HG03159 (cell line): ENCODE results near the gene TRPV2.
"Not testable (repeated sequence)": the region's sequence is repeated elsewhere in the genome, so short reads cannot be mapped to it uniquely, and the experiment has no call there.

ENCODE experiments used
- ATAC-seq: cut with Tn5 transposase; IDR thresholded peaks from one replicate; pipeline ENCODE4 v1.9.1; 2021; ENCODE audit warnings: mild to moderate bottlenecking, moderate library complexity; ENCODE audit not compliant: unreplicated experiment

TRPV2 gene

GRCh38 chr17:16434662-16435061, 19.3 kb downstream of the TRPV2 start:
- ATAC-seq = no peak

GRCh38 chr17:16435925-16436886, 20.8 kb downstream of the TRPV2 start:
- ATAC-seq = no peak

- no peak for ATAC-seq
Measured at GRCh38 chr17:16437083-16437482, 21.7 kb downstream of the TRPV2 start.

DNA sequence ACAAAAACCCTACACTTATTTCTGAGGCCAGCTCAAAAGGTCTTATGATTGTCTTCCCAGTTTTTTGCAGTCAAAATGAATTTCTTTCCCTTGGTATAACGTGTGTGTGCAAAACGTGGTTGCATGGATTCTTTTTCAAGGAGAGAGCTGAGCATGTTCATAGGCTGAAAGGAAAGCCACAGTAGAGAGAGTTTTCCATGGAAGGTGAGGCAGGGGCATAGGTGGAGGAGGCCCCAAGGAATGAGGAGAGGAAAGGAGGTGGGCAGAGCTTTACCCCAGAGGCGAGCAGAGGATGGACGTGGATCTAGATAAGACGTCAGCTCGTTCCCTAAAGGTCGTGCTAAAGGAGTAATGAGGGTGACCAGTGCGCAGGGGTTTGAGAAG, 22.8 kb downstream of the TRPV2 start:
- peak; percentile 7 for ATAC-seq

GRCh38 chr17:16438557-16439302, 23.4 kb downstream of the TRPV2 start:
- ATAC-seq = peak; percentile 82

DNA sequence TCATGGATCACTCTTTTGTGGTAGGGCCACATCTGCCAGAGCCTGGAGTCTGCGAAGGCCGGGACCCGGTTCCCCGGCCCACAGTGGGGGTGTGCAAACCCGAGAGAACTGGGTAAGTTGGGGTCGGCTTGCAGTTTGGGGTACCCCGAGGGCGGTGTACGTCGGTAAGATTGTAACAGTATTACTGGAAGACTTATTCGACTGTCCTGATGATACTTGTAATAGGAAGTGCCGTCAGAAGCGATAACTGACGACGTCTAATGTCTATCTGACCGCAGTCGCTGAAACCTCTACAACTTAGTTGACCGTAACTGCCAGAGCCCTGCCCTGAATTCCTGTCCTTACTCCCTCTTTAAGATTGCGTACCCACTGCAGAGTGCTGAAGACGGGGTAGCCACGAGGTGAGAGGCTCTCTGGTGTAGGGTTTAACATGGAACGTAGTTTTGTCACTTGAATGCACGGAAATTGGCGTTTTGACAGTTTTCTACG, 24.0 kb downstream of the TRPV2 start:
- peak; percentile 4 for ATAC-seq

GRCh38 chr17:16439811-16440351, 24.5 kb downstream of the TRPV2 start:
- ATAC-seq = no peak

DNA sequence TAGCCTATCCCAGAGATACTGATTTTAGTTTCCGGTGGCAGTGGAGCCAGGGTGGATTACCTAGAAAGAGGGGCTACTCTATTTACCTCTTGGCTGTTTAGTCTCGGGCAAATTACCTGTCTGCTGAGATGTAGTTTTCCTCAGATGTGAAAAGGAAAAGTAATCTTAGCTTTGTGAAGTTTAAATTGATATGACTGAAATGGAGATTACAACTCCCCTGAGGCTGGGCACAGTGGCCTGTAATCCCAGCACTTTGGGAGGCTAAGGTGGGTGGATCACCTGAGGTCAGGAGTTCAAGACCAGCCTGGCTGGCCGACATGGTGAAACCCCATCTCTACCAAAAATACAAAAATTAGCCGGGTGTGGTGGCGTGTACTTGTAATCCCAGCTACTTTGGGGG, 25.0 kb downstream of the TRPV2 start:
- ATAC-seq = not testable (repeated sequence)

DNA sequence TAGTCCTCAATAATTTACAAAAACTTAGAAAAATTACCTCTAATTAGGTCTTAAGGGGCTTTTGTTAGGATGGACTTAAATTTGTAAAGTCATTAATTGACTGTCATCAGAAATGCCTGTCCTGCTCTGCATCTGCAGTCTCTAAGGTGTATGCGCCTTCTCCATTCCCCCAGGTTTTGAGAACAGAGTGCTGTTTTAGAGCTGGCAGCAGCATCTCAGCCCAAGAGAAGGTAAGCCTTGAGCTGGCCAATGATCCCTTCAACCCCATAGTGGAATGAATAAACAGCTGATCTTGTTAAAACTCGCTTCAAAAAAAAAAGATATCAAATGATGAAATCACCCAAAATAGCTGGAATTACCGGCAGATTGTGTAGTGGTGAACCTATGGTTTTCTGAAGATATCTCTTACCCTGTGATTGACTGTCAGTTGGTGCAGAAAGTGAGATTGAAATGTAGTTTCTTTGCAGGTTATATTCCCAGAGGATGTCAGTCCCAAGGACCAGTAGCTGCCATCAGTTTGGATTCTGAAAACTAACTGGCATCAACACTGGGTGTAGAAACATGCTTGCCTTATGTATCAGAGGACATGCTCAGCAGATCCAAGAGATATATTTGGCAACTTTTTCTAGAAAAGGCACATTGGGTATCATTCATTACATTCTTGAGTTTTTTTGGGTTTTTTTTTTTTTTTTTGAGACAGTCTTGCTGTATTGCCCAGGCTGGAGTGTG, 25.7 kb downstream of the TRPV2 start:
- ATAC-seq = no peak

- no peak for ATAC-seq
Measured at GRCh38 chr17:16442141-16442540, 26.8 kb downstream of the TRPV2 start.

DNA sequence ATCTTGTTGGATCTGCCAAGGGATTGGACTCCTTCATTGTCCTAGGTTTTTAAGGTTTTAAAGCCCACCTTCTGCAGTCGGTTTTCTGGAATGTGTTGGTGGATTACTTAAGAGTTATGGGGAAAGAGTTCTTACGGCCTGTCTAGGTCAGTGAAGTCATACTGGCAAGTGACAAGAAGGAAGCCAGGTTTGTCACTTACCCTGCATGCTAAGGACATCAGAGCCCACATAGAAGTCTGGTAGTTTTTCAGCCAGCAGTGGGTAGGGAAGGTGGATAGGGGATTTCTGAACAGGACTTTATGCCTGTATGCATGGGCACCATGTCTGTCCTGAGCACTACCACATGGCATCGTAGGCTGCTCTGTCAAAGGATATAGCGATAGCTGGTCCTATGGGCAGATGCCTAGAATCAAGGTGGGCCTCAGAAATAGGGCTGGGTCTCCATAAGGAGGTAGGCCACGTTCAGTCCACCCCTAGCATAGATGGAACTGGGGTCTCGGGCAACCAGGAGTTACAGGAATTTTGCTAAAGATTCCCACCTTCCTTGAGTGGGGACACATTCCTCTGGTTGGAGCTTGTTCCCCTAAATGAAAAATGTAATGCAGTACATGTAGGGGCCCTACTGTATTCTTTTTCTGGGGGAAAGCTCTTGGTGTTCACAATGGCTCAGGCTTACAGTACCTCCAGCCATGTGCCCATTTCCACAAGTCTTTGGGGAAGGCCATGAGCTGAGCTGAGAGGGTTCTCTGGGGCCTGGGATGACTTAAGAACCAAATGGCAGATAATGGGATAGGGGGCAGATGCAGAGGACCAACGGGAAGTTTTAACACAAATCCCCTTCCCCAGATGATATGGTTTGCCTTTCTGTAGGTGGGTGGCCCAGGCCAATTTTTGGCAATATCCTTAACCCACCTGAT, 27.5 kb downstream of the TRPV2 start:
- ATAC-seq = no peak

- no peak for ATAC-seq
Measured at GRCh38 chr17:16443511-16444257, 28.3 kb downstream of the TRPV2 start.

GRCh38 chr17:16444258-16444886, 29.0 kb downstream of the TRPV2 start:
- no peak for ATAC-seq

DNA sequence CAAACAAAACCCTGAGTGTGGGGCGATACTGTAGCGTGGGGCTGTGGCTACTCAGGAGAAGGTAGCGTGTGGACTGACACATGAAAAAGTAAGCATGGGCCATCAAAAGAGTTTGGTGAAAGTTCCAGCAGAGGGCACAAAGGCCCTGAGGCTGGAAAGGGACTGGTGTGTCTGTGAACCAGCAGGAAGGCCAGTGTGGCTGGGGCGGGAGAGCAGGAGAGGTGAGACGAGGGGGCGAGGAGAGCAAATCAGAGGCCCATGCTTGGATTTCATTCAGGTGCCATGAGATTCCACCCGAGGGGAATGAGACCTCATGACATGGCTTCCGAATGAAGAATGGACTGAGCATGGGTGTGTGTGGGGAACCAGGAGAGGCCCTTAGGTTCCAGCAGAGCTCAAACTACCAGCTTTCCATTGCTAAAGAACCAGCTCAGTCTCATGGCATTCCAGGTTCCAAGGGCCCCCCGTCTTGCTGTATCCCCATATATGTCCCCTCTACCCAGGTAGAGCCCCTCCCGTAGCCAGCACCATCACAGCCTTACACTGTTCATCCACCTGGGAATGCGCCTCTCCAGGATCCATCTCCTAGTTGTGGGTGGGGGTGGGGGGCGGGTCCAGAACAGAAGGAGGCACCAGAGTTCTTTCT, 31.1 kb downstream of the TRPV2 start:
- no peak for ATAC-seq

- no peak for ATAC-seq
Measured at GRCh38 chr17:16447676-16448075, 32.3 kb downstream of the TRPV2 start.

DNA sequence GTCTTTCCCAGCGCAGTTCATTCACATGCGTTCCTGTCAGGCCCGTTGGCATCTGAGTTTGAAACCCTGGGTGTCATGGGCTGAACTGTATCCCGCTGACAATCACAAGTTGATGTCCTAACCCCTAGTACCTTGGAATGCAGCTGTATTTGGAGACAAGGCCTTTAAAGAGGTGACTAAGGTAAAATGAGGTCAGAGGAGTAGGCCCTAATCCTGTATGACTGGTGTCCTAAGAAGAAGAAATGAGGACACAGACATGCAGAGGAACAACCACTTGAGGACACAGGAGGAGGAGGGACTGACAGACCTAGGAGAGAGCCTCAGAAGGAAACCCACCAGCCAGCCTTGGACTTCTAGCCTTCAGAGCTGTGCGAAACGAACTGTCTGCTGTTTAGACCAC, 33.1 kb downstream of the TRPV2 start:
- no peak for ATAC-seq

DNA sequence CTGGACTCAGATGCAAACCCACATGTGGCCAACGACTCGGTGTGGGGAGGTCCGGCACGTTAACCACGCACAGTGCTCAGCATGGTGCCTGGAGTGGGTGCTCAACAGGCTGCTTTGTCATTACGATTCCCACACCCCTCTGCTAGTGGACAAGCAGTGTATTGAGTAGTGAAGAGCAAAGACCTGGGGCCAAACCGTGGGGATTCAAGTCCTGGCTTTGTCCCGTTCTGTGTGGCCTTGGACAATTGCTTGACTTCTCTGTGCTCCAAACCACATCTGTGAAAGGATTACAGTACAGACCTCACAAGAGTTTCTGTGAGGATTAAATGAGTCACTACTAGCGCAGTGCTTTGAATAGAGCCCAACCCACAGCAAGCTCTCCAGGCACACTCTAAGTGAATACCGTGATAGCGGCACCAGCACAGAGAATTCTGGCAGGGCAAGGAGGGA, 33.8 kb downstream of the TRPV2 start:
- no peak for ATAC-seq

- no peak for ATAC-seq
Measured at GRCh38 chr17:16450028-16450427, 34.7 kb downstream of the TRPV2 start.
